H4 (cell line): ENCODE results near the gene ARL5A. TPM values are rescaled to one million over a fixed set of nuclear protein-coding genes. Genes with fewer than 3 reads are reported as not detected.
"Not testable (repeated sequence)": the region's sequence is repeated elsewhere in the genome, so short reads cannot be mapped to it uniquely, and the experiment has no call there.

Experiments used
- DNase-seq: peaks from one replicate; pipeline ENCODE4 v3.0.0-alpha.2; 2015; ENCODE audit warnings: low spot score
- total RNA-seq: library from RNA; depleted of rRNA; stranded (reverse); fragments of >200 nt; shearing (Covaris generic); gene quantifications from 2 replicates; pipeline ENCODE4 v1.2.3, GENCODE V29; 2014

The ARL5A gene
- total RNA-seq, 1 experiment from 2014 or later, result 37.8 TPM

- no peak for DNase-seq
Observed at GRCh38 chr2:151795646-151796240, 32.5 kb downstream of the ARL5A start.

- not testable (repeated sequence) for DNase-seq
Observed at GRCh38 chr2:151794422-151794821, 33.8 kb downstream of the ARL5A start.

GRCh38 chr2:151793123-151793522 is 35.1 kb downstream of the ARL5A start:
- DNase-seq, result no peak

GRCh38 chr2:151792589-151792988 is 35.6 kb downstream of the ARL5A start:
- DNase-seq, result no peak

GRCh38 chr2:151791545-151791944 is 36.7 kb downstream of the ARL5A start:
- no peak for DNase-seq

- no peak for DNase-seq
Observed at GRCh38 chr2:151790689-151791088, 37.5 kb downstream of the ARL5A start.

- DNase-seq, result no peak
Observed at GRCh38 chr2:151789055-151789834, 39.0 kb downstream of the ARL5A start.

- DNase-seq, result no peak
Observed at GRCh38 chr2:151786483-151786882, 41.7 kb downstream of the ARL5A start.

- DNase-seq, result no peak
Observed at GRCh38 chr2:151786077-151786476, 42.1 kb downstream of the ARL5A start.

- no peak for DNase-seq
Observed at GRCh38 chr2:151783133-151783520, 45.1 kb downstream of the ARL5A start.

- no peak for DNase-seq
Observed at GRCh38 chr2:151782378-151783132, 45.7 kb downstream of the ARL5A start.

GRCh38 chr2:151781642-151782041 is 46.6 kb downstream of the ARL5A start:
- no peak for DNase-seq

- DNase-seq, result no peak
Observed at GRCh38 chr2:151780938-151781337, 47.3 kb downstream of the ARL5A start.

- DNase-seq, result no peak
Observed at GRCh38 chr2:151777935-151778334, 50.3 kb downstream of the ARL5A start.

GRCh38 chr2:151777487-151777886 is 50.7 kb downstream of the ARL5A start:
- no peak for DNase-seq

GRCh38 chr2:151776367-151776766 is 51.9 kb downstream of the ARL5A start:
- no peak for DNase-seq

GRCh38 chr2:151775057-151775740 is 53.0 kb downstream of the ARL5A start:
- no peak for DNase-seq

GRCh38 chr2:151774506-151774905 is 53.7 kb downstream of the ARL5A start:
- peak; percentile 47 for DNase-seq

- no peak for DNase-seq
Observed at GRCh38 chr2:151771599-151772358, 56.4 kb downstream of the ARL5A start.

GRCh38 chr2:151770995-151771394 is 57.2 kb downstream of the ARL5A start:
- DNase-seq, result no peak

GRCh38 chr2:151769606-151770005 is 58.6 kb downstream of the ARL5A start:
- DNase-seq, result no peak
